Stimulated activated CD8-positive, alpha-beta memory T cell treated with anti-CD3 and anti-CD28 coated beads, Interleukin-4, amount 100 ng/mL, for 24 hours (primary cell): ENCODE results near the gene IL23A.

Experiments used
- DNase-seq: peaks from one replicate; pipeline ENCODE4 v3.0.0-alpha.2; 2020; ENCODE audit warnings: low read depth

Gene IL23A

DNA sequence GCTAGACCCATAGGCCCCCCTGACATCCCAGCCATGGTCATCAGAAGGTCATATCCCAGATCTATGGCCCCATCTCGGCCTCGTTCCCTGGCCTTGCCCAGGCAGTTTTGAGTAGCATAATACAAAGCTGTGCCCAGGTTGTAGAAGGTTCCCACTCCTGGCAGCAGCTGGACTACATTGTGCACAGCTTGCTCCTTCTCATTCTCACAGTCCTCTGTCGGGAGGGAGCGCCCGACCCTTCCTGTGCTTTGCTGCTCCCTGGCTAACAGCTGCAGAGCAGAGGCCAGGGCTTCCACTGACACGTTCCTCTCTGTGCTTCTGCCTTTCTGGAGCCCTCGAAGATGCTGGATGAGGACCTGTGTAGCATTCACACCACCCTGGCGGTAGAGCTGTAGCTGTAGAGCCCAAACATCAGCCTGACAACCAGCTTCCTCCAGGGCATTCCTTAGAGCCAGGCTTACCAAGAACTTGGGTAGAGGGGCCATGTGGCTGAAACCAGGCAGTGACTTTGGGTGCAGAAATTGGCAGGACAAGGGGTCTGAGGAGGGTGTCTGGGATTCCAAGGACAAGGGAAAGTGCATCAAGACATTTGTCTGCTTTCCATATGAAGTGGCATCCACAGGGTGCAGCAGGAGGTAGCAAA lies 22.9 kb downstream of the IL23A start:
- DNase-seq, result no peak

DNA sequence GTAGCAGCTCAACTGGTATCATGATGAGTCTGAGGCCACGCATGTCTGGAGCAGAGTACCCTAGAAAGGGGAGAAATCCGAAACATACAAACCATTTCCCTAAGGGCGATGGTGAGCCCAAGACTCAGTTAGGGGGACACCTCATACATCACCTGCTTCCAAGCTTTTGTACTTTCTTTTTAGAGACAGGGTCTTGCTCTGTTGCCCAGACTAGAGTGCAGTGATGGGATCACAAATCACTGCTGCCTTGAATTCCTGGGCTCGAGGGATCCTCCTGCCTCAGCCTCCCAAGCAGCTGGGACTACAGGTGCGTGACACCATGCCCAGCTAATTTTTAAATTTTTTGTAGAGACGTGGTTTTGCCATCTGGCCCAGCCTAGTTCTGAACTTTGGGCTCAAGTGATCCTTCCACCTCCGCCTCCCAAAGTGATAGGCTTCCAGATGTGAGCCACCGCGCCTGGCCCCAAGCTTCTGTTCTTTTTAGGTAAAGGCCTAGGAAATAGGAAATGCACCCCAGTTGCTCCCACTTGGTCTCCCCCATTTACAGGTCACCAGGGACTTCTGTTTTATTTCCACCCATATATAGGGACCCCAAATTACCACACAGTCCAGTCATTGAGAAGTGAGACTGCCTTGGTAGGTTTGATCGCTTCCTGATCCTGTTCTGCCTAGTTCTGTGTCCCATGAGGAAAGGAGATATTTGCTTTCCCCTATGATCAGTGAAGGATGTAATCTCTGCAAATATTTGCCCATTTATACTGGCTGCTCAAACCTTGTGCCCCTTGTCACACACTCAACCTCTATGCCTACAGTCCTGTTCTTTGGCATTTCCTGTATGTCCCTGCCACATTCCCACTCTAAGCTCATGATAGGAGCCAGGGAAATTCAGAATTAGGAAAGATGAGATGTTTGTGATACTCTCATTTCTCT lies 23.7 kb downstream of the IL23A start, which contains the start of gene APOF:
TSS of gene APOF (minus strand) at position 728 of the 930 bp plus-strand sequence. CDS start at position 616, 112 bp downstream.
- DNase-seq, result no peak

DNA sequence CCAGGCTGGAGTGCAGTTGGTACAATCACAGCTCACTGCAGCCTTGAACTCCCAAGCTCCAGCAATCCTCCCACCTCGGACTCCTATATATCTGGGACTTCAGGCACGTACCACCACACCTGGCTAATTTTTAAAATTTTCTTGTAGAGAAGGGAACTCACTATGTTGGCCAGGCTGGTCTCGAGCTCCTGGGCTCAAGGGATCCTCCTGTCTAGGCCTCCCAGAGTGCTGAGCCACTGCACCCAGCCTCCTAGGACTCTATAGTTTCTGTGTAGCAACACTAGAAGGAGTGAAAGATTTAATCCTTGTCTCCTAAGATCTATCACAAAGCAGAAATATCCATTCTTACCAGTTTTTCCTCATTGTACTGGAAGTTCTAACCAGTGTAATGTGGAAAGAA lies 28.3 kb downstream of the IL23A start:
- DNase-seq, result no peak

DNA sequence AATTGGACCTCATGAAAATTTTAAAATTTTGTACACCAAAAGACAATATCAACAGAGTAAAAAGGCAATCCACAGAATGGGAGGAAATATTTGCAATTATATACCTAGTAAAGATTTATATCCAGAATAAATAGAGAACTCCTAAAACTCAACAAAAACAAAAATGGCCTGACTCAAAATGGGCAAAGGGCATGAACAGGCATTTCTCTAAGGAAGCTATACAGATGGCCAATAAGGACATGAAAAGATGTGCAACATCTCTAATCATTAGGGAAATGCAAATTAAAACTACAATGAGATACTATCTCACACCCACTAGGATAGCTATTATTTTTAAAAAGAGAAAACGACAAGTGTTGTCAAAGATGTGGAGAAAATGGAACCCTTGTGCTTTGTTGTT lies 34.8 kb downstream of the IL23A start:
- no peak for DNase-seq

DNA sequence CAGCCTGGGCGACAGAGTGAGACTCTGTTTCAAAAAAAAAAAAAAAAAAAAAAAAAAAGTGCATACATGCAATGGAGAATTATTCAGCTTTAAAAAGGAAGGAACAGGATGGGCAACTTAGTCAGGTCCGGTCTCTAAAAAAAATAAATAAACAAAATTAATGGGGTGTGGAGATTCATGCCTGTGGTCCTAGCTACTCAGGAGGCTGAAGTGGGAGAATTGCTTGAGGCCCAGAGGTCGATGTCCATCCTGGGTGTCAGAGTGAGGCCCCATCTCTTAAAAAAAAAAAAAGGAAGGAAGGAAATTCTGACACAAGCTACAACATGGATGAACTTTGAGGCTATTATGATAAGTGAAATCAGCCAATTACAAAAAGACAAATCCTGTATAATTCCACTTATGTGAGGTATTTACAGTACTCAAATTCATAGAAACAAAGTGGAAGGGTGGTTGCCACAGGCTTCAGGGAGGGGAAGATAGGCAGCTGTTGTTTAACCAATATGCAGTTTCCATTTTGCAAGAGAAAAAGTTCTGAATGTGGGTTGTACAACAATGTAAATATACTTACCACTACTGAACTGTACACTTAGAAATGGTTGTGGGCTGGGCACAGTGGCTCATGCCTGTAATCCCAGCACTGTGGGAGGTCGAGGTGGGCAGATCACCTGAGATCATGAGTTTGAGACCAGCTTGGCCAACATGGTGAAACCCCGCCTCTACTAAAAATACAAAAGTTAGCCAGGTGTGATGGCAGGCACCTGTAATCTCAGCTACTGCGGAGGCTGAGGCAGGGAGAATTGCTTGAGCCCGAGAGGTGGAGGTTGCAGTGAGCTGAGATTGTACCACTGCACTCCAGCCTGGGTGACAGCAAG lies 36.3 kb downstream of the IL23A start:
- no peak for DNase-seq

DNA sequence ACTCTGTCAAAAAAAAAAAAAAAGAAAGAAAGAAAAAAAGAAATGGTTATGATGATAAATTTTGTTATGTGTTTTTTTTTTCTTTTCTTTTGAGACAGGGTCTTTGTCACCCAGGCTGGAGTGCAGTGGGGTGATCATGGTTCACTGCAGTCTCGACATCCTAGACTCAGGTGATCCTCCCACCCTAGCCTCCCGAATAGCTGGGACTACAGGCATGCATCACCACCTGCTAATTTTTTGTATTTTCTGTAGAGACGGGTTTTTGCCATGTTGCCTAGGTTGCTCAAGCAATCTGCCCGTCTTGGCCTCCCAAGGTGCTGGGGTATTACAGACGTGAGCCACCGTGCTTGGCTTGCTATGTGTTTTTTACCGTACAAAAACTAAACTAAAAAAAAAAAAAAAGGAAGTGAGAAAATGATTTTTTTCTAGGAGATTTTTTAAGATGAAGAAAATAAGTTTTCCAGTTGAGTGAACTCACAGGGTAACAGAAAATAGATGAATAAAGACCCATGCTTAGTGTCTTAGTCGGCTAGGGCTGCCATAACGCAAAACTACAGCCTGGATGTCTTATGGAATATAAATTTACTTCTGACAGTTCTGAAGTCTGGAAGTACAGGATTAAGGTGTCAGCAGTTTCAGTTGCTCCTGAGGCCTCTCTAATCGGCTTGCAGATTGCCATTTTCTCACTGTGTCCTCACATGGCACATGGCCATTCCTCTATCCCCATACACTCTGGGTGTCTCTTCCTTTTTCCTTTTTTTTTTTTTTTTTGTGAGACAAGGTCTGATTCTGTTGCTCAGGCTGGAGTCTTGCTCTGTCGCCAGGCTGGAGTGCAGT lies 37.1 kb downstream of the IL23A start:
- no peak for DNase-seq

DNA sequence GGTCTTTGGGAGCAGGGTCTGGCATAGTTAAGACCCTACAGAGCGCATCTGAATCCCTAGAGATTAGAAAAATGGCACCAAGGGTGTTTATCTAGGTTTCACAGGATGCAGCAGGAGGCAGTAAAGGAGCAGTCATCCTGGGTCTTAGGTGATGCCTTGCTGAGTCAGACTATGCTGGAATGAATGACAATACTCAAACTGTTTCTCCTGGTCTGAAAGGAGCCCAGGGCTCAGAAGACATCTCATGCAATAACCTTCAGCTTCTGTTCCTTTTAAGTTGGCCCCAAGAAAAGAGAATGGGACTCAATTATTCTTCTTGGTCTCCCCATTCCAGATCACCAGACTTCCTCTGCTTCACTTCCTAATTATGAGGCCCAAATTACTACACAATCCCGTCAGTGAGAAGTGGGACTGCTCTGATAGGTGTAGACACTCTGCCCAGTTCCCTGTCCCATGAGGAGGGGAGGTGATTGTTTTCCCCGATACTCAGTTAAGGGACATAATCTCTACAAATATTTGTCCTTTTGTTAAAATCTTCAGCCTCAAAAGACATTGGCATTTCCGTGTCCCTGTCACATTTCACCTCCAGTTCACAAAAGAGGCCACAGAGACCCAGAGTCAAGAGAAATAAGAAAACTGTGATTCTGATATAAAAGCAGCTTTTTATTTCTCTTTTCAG lies 38.8 kb downstream of the IL23A start:
- no peak for DNase-seq

DNA sequence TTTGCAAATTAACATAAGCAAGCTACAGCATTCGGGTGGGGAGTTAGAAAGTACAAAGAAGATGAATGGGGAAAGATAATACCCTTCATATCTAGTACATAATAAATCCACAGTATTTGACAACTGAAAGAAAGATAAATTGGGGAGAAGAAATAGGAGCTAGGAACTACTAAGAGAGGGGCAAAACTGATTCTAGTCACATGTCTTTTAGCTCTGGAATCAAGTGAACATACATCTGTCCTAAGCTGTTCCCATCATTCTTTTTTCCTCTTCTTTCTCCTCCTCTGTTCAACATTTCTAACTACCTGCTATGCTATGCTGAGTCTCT lies 39.3 kb downstream of the IL23A start:
- no peak for DNase-seq

DNA sequence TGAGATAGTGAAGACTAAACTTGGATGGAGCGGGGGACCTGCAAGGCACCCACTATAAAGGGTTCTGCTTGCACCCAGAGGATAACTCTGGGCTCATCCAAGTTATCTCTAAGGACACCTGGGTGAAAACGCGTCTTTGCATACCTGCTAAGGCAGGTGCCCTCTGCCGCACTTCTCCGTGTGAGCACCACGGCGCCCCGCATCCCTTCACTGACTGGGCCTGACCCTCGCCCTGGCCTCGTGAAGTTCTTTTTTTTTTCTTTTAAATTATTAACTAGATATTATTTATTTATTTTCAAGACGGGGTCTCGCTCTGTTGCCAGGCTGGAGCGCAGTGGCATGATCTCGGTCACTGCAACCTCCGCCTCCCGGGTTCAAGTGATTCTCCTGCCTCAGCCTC lies 43.9 kb downstream of the IL23A start:
- DNase-seq, result no peak

DNA sequence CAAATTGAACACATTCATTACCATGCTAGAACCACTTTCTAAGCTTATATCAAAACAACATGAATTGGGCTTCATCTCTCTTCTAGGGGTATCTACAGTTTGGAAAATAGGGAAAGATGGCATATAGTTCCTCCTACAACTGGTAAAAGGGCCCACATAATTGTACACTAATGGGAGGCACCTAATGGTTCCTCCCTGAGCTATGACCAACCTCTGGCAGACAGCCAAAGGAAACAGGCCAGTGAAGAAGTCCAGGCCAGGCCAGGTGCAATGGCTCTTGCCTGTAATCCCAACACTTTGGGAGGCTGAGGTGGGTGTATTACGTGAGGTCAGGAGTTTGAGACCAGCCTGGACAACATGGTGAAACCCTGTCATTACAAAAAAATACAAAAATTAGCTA lies 47.2 kb downstream of the IL23A start:
- DNase-seq, result no peak

DNA sequence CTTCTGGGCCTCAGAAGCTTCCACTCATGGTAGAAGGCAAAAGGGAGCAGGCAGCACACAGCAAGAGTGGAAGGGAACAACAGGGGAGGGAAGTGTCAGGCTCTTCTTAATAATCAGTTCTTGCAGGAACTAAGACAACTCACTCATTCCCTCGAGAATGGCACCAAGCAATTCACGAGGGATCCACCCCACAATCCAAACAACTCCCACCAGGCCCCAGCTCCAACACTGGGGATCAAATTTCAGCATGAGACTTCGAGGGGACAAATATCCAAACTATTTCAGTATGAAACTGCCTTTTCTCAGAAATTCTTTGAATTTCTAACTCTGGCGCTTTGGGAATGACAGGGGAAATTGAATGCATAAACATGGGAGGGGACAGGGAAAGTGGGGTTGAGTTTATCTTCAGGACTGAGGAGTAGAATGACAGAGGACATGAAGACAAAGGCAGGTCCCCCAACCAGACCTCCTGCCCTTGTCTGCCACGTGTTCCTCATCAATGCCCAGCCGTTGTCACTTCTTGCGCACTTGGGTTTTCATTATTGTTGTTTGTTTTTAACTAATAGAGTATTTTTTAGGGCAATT lies 48.6 kb downstream of the IL23A start:
- no peak for DNase-seq

DNA sequence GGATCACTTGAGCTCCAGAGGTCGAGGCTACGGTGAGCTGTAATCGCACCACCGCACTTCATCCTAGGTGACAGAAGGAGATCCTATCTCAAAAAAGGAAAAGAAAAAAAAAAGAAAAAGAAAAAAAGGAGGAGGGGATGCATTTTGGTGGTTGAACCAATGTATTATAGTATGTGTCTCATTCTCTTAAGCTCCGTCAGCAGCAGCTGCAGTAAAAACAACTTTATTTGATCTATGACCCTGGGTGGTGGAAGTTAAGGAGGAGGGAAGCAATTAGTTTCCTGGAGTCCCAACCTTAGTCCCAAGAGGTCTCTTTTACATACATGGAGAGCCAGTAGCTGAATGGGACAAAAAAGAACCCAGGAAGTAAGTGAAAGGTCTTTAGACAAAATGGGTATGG lies 50.7 kb downstream of the IL23A start:
- DNase-seq, result no peak
